NCI-H748 treated with DMSO at 0.1 percent for 48 hours (cell line): Measurements from ENCODE around the gene MICA.
"Not testable (repeated sequence)": the region's sequence is repeated elsewhere in the genome, so short reads cannot be mapped to it uniquely, and the experiment has no call there.

Experiments
- DNase-seq: peaks from one replicate; lab custom pipeline; 2025; lab: John Stamatoyannopoulos, UW

MICA gene

DNA sequence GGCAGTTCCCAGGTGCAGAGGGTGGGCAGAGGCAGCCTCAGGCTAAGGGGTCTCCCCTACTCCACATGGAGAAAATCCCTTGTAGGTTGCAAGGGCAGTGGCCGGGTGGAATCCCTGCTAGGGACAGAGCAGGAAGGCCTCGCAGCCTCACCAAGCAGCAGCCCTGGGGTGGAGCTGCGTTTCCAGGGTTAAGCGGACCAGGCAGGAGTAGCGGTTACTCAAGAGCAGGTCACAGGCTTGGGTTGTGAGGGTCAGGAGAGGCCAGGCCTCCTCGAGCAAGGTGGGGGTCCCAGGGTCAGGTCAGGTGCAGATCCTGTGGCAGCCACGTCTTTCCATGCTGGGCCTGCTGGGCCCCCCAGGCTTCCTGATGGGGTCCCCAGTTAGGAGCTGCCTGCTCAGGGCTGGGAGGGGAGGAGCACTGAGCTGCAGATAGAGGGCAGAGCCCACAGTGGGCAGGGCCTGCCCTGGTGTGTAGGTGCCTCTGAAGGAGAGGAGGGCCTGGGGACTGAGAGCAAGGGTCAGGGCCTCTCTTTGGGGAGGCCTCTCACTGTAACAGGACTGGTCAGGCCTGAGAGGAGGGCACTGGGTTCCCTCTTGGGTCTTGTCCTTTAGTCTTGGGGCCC is 10.9 kb downstream of the MICA start:
- DNase-seq: not testable (repeated sequence)

DNA sequence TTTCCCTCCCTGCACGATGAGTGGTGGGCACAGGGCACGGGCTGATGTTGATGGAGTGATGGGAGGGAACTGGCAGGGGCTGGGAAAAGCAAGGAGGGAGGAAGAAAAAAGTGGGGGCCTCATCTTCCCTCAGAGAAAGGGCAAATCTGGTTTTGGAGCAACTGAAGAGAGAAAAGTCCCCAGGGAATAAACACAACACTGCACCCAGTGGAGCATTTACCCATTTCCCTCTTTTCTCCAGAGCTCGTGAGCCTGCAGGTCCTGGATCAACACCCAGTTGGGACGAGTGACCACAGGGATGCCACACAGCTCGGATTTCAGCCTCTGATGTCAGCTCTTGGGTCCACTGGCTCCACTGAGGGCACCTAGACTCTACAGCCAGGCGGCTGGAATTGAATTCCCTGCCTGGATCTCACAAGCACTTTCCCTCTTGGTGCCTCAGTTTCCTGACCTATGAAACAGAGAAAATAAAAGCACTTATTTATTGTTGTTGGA is 11.4 kb downstream of the MICA start:
- DNase-seq: no peak

DNA sequence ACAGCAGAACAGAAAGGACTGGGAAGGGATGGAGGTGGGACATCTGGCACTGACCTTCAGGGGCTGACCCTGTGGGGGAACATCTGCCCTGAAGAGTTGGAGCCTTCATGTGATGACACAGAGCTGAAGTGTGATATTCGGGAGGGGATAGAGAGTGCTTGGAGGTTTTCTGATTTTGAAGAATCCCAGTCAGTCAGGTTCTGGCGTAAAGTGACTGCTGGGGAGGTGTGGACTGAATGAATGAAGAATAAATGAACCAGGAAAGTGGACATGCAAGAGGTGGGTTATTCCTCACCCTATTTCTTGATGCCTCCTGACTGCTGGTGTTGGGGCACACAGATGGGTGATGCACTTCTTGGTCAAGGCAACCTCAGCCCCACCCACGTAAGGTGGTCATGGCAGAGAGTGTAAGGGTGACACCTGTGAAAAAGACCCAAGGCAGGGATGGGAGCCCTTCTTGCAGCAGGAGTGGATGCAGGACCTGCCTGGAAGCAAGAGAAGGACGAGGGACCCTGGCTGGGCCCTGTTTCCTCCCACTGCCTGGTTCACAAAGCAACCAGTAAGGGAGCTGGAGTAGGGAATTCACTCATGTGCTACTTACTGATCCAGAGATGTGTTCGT is 13.1 kb downstream of the MICA start:
- DNase-seq: no peak

DNA sequence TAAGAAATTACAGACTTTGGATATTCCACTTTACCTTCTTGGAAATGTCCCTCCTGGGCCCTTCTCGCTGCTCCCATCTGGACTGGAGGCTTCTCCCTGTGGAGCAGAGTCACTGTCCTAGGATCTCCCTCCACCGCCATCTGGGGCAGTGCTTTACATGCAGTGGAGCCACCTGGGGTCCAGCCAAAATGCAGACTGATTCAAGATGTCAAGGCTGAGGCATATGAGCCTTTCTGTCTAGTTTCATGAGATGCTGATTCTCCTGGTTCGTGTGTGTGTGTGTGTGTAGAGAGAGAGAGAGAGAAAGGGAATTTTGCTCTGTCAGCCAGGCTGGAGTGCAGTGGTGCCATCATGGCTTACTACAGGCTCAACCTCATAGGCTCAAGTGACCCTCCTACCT is 14.9 kb downstream of the MICA start:
- DNase-seq: no peak

- no peak for DNase-seq
Observed at GRCh38 chr6:31419842-31420241, 16.4 kb downstream of the MICA start.

DNA sequence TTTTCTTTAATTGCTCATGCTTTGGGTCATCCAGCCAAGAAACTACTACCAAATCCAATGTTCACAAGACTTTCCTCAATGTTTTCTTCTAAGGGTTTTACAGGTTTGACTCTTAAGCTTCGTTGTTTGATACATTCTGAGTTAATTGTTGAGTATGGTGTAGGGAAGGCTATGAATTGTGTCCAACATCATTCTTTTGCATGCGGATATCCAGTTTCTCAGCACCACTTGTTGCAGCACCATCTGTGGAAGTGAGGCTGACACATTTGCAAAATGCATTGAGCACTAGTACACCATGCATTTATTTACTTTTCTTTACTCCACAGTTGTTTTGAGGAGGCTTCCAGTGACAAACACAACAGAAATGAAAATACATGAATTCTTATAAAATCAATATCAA is 17.2 kb downstream of the MICA start:
- no peak for DNase-seq

DNA sequence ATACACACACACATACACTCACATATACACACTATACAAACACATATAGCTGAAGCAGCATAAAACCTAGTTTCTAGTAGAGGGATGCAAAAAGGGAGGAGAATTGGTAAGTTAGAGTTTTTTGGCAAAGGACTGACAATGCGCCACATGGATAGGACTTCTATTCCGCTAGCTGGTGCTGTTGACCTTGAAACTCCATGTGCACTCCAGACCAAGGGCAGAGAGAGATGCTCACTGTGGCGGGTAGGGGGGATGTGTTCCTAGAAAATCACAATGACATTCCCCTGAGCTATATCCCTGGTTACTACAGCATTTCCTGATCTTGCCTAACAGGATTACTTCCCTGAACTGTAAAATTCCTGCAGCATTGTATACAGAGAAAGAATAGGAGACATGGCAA is 19.2 kb downstream of the MICA start:
- no peak for DNase-seq

DNA sequence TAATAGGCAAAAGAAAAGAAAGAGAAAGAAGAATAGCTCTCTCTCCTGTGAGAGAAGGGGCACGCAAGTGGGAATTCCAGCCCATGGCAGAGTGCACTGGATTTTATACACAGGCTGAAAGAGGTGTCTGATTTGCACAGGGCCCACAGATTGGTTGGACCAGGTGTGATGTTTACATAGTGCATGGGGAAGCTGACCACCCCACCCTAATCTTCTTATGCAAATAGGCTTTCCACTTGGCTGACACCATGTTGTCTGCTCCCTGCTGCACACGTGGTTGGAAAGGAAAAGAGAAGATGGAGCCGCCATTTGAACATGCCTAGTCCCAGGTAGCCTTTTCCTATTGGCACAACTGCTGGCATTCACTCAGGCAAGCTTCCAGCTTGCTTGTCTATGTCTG is 20.2 kb downstream of the MICA start:
- no peak for DNase-seq

- DNase-seq: no peak
Observed at GRCh38 chr6:31426395-31427354, 23.3 kb downstream of the MICA start.

GRCh38 chr6:31430449-31430848 is 27.1 kb downstream of the MICA start:
- DNase-seq: no peak

DNA sequence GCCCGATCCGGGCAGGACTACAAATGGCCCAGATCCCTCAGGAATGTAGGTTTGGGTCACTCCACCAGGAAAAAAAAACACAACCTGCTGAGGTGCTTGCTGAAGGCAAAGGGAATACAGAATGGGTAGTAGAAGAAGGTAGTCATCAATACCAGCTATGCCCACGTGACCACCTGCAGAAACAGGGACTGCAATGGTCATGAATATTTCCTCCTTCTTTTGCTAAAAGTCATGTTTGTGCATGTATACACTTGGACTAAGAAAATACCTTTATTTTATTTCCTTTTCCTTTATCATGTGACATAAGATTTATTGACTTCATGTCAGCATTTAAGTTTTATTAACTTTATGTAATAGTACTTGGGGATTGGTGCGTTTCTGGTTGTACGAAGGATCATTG is 31.7 kb downstream of the MICA start:
- not testable (repeated sequence) for DNase-seq

DNA sequence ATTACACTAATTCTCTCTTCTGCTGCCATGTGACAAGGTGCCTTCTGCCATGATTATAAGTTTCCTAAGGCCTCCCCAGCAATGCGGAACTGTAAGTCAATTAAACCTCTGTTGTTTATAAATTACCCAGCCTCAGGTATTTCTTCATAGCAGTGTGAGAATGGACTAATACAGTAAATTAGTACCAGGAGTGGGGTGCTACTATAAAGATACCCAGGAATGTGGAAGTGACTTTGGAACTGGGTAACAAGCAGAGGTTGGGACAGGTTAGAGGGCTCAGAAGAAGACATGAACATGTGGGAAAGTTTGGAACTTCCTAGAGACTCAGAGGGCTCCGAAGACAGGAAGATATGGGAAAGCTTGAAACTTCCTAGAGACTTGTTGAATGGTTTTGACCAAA is 34.8 kb downstream of the MICA start:
- DNase-seq: no peak

- DNase-seq: no peak
Observed at GRCh38 chr6:31438677-31439076, 35.3 kb downstream of the MICA start.

DNA sequence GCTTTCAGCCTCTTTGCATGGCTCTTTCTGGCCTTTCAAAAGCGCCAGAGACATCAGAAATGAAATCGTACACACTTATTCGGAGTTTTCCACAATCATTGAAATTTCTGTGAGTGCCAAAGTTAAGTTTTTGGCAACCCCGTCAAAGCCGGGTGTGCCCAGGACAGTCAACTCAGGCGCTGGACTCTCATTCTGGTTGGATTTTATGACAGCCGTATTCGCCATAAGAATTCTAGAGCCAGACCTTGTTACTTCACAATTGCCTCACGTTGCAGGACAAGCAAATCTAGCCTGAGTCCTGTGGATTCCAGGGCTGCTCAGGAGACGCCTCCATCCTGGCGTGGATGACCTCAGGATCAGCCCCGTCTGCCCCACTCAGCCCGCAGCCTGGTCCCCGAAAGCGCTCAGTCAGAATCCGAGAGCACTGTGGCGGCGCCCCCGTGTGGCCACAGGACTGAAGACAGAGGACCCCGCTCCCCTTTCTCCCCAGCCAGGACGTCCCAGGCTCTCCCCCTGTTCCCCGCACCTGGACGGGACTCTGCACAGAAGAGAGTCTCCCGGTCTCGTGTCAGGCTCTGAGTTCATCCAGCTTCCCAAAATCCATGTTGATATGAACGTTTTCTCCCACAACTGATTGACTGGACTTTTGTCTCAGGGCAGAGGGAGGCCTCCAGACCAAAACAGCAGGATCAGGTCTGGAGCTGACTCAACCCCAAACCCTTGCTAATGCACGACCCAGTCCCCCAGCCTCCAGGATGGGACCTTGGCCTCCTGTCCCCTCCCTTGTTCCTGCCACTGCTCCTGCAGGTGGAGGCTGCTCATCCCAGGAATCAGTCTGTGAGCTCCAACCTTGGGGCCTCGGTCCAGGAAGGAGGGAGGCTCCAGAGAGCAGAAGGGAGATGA is 38.2 kb downstream of the MICA start:
- peak; percentile 8 for DNase-seq

DNA sequence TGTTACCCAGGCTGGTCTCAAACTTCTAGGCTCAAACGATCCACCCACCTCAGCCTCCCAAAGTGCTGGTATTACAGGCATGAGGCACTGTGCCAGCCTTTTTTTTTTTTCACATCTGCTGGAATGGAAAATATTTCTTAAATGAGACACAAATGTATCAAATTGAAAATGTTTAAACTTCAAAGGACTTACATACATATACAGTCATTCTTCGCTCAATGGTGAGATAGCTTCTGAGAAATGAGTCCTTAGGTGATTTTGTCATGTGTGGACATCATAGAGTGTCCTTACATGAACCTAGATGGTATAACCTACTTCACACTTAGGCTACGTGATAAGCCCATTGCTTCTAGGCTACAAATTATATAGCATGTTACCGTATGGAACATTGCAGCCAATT is 43.1 kb downstream of the MICA start:
- no peak for DNase-seq

DNA sequence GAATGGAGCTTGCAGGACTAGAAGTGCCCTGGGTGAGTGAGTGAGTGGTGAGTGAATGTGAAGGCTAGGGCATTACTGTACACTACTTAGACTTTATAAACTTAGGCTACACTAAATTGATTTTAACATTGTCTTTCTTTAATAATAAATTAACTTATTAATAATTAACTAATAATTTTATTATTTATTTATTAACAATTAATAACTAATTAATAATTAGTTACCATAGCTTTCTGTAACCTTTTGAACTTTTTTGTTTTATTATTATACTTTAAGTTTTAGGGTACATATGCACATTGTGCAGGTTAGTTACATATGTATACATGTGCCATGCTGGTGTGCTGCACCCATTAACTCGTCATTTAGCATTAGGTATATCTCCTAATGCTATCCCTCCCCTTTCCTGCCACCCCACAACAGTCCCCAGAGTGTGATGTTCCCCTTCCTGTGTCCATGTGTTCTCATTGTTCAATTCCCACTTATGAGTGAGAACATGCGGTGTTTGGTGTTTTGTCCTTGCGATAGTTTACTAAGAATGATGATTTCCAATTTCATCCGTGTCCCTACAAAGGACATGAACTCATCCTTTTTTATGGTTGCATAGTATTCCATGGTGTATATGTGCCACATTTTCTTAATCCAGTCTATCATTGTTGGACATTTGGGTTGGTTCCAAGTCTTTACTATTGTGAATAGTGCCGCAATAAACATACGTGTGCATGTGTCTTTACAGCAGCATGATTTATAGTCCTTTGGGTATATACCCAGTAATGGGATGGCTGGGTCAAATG is 43.8 kb downstream of the MICA start:
- not testable (repeated sequence) for DNase-seq

GRCh38 chr6:31450751-31451150 is 47.4 kb downstream of the MICA start:
- no peak for DNase-seq

DNA sequence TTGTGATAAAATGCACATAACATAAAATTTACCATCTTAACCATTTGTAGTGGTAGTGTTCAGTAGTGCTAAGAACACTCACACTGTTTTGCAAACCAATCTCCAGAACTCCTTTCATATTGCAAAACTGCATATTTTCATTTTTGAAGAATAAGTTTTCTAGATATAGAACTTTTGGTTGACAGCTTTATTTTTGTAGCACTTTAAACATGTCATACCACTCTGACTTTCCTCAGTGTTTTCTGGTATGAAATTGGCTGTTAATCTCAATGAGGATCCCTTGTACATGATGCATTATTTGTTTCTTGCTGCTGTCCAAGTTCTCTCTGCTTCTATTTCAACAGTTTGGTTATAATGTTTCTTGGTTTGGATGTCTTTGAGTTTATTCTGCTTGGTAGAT is 49.5 kb downstream of the MICA start:
- DNase-seq: no peak

DNA sequence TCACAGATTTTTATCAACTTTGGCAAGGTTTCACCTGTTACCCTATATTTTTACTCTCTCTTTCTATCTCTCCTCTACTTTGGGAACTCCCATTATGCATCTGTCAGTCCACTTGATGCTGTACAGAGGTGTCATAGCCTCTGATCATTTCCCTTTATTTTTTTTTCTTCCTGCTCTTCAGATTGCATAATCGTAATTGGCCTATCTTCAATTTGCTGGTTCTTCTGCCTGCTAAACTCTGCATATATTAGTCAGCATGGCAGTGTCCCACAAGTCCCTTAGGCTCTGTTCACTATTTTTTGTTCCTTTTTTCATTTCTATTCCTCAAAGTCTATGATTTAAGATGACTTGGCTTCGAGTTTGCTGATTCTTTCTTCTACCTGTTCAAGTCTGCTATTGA is 49.9 kb downstream of the MICA start:
- DNase-seq: no peak

GRCh38 chr6:31459864-31460263 is 56.5 kb downstream of the MICA start:
- DNase-seq: not testable (repeated sequence)
